H9 (cell line): Measurements from ENCODE around the gene TGFBR3L. TPM values are rescaled to one million over a fixed set of nuclear protein-coding genes. Genes with fewer than 3 reads are reported as not detected.

Experiments used
- DNase-seq: peaks from one replicate; pipeline ENCODE4 v3.0.0-alpha.2; 2017
- H2AFZ ChIP-seq: one replicate; pipeline ENCODE4 v1.6.1; 2013; ENCODE audit warnings: mild to moderate bottlenecking, low read length, control low read depth, moderate library complexity
- H2AK5ac ChIP-seq: 2 replicates; pipeline ENCODE4 v1.6.1; 2013; ENCODE audit warnings: low read length, control low read depth, mixed read lengths; ENCODE audit not compliant: insufficient read length
- H2BK120ac ChIP-seq: one replicate; pipeline ENCODE4 v1.6.1; 2013; ENCODE audit warnings: low read depth, mild to moderate bottlenecking, low read length, control low read depth, inconsistent platforms; ENCODE audit not compliant: poor library complexity, severe bottlenecking
- H2BK12ac ChIP-seq: 2 replicates; pipeline ENCODE4 v1.6.1; 2013; ENCODE audit warnings: low read length, control low read depth, mixed read lengths, low read depth; ENCODE audit not compliant: insufficient read length
- H2BK15ac ChIP-seq: 2 replicates; pipeline ENCODE4 v1.6.1; 2013; ENCODE audit warnings: low read depth, low read length, control low read depth
- H2BK20ac ChIP-seq: one replicate; pipeline ENCODE4 v1.6.1; 2013; ENCODE audit warnings: low read depth, mild to moderate bottlenecking, low read length, control low read depth, inconsistent platforms; ENCODE audit not compliant: poor library complexity, severe bottlenecking
- H2BK5ac ChIP-seq: 2 replicates; pipeline ENCODE4 v1.6.1; 2013; ENCODE audit warnings: low read length, control low read depth, mixed read lengths; ENCODE audit not compliant: insufficient read length
- H3K14ac ChIP-seq: 2 replicates; pipeline ENCODE4 v1.6.1; 2013; ENCODE audit warnings: low read length, control low read depth; ENCODE audit not compliant: insufficient read depth
- H3K18ac ChIP-seq: 2 replicates; pipeline ENCODE4 v1.6.1; 2013; ENCODE audit warnings: low read depth, mild to moderate bottlenecking, mixed read lengths, low read length, control low read depth; ENCODE audit not compliant: insufficient read length
- H3K23ac ChIP-seq: 2 replicates; pipeline ENCODE4 v1.6.1; 2013; ENCODE audit warnings: low read length, control low read depth, mixed read lengths, low read depth; ENCODE audit not compliant: insufficient read length
- H3K23me2 ChIP-seq: 2 replicates; pipeline ENCODE4 v1.6.1; 2013; ENCODE audit warnings: low read depth, mild to moderate bottlenecking, mixed read lengths, low read length, control low read depth; ENCODE audit not compliant: insufficient read length, poor library complexity, severe bottlenecking
- H3K27ac ChIP-seq: 2 replicates; pipeline ENCODE4 v1.5.1; 2013; ENCODE audit warnings: low read length, control low read depth, mixed read lengths, low read depth; ENCODE audit not compliant: insufficient read length
- H3K27me3 ChIP-seq: 2 replicates; pipeline ENCODE4 v1.6.1; 2013; ENCODE audit warnings: low read length, control low read depth, inconsistent platforms; ENCODE audit not compliant: insufficient read depth
- H3K4ac ChIP-seq: 2 replicates; pipeline ENCODE4 v1.6.1; 2013; ENCODE audit warnings: low read depth, mild to moderate bottlenecking, control low read depth, inconsistent platforms, low read length, moderate library complexity
- H3K4me1 ChIP-seq: 2 replicates; pipeline ENCODE4 v1.6.1; 2013; ENCODE audit warnings: low read length, control low read depth, inconsistent platforms; ENCODE audit not compliant: insufficient read depth
- H3K4me2 ChIP-seq: 2 replicates; pipeline ENCODE4 v1.6.1; 2013; ENCODE audit warnings: low read length, control low read depth, mixed read lengths; ENCODE audit not compliant: insufficient read length, insufficient read depth
- H3K56ac ChIP-seq: 2 replicates; pipeline ENCODE4 v1.6.1; 2013; ENCODE audit warnings: low read depth, mild to moderate bottlenecking, mixed read lengths, low read length, control low read depth; ENCODE audit not compliant: insufficient read length
- H3K79me1 ChIP-seq: 2 replicates; pipeline ENCODE4 v1.6.1; 2013; ENCODE audit warnings: low read depth, mild to moderate bottlenecking, moderate library complexity, low read length, control low read depth, inconsistent platforms; ENCODE audit not compliant: insufficient read depth, poor library complexity, severe bottlenecking
- H3K79me2 ChIP-seq: 2 replicates; pipeline ENCODE4 v1.6.1; 2013; ENCODE audit warnings: low read length, control low read depth, inconsistent platforms; ENCODE audit not compliant: insufficient read depth
- H3K9ac ChIP-seq: 2 replicates; pipeline ENCODE4 v1.6.1; 2013; ENCODE audit warnings: low read length, control low read depth, mixed read lengths; ENCODE audit not compliant: insufficient read length; ENCODE audit errors: extremely low read depth
- H3K9me3 ChIP-seq: one replicate; pipeline ENCODE4 v1.6.1; 2013; ENCODE audit warnings: low read depth, low read length, inconsistent platforms; ENCODE audit not compliant: control insufficient read depth
- H3T11ph ChIP-seq: one replicate; pipeline ENCODE4 v1.6.1; 2013; ENCODE audit warnings: mild to moderate bottlenecking, low read length, control low read depth, inconsistent platforms
- H4K20me1 ChIP-seq: one replicate; pipeline ENCODE4 v1.6.1; 2013; ENCODE audit not compliant: control insufficient read depth, insufficient read length, insufficient read depth
- H4K5ac ChIP-seq: 2 replicates; pipeline ENCODE4 v1.6.1; 2013; ENCODE audit warnings: low read depth, mild to moderate bottlenecking, mixed read lengths, low read length, control low read depth; ENCODE audit not compliant: insufficient read length
- H4K8ac ChIP-seq: replicated peaks from 2 replicates; pipeline ENCODE4 v1.6.1; 2013; ENCODE audit warnings: low read length, control low read depth, mixed read lengths, low read depth; ENCODE audit not compliant: insufficient read length
- H4K91ac ChIP-seq: 2 replicates; pipeline ENCODE4 v1.6.1; 2013; ENCODE audit warnings: low read depth, mild to moderate bottlenecking, moderate library complexity, mixed read lengths, low read length, control low read depth; ENCODE audit not compliant: insufficient read length
- H3K27ac Mint-ChIP-seq, 3 experiments: 2 replicates in 2 of 3; 3 replicates in 1 of 3; pipeline ENCODE4 v1.8.0; 2020 to 2021; ENCODE audit warnings: mixed read lengths in 3 of 3, mild to moderate bottlenecking in 1 of 3, moderate library complexity in 1 of 3
- H3K27me3 Mint-ChIP-seq: 2 replicates; pipeline ENCODE4 v1.8.0; 2021; ENCODE audit warnings: low read depth, mild to moderate bottlenecking, moderate library complexity, mixed read lengths
- H3K36me3 Mint-ChIP-seq, 3 experiments: 2 replicates in 2 of 3; 3 replicates in 1 of 3; pipeline ENCODE4 v1.8.0; 2020 to 2021; ENCODE audit warnings: low read depth in 3 of 3, mixed read lengths in 3 of 3; ENCODE audit not compliant: insufficient read depth in 1 of 3
- H3K4me1 Mint-ChIP-seq, 2 experiments: 2 replicates each; pipeline ENCODE4 v1.8.0; 2020; ENCODE audit warnings: mixed read lengths in 2 of 2
- H3K4me3 Mint-ChIP-seq, 2 experiments: 2 replicates in 1 of 2; 3 replicates in 1 of 2; pipeline ENCODE4 v1.8.0; 2020 to 2021; ENCODE audit warnings: mild to moderate bottlenecking in 2 of 2, mixed read lengths in 2 of 2, moderate library complexity in 1 of 2
- H3K9me3 Mint-ChIP-seq, 2 experiments: 2 replicates in 1 of 2; 3 replicates in 1 of 2; pipeline ENCODE4 v1.8.0; 2020; ENCODE audit warnings: mild to moderate bottlenecking in 2 of 2, mixed read lengths in 2 of 2, moderate library complexity in 1 of 2
- CTCF ChIP-seq: fragments of 200-600 bp; sonication (generic); conservative IDR thresholded peaks from 3 replicates; pipeline ENCODE4 v1.8.0; 2021; ENCODE audit warnings: antibody characterized with exemption, mild to moderate bottlenecking
- WGBS: extraction: QIAGEN DNeasy Blood & Tissue Kit; methylation state at CpG from one replicate; pipeline ENCODE4 v1.1.7; 2013; ENCODE audit warnings: missing lambda C conversion rate, low lambda C conversion rate, mixed read lengths; ENCODE audit not compliant: insufficient read length; ENCODE audit errors: extremely low coverage; 5-methylcytosine and 5-hydroxymethylcytosine counted together
- total RNA-seq: library from RNA; stranded (reverse); gene quantifications from 2 replicates; pipeline ENCODE4 v1.2.1, GENCODE V29; 2021

Gene TGFBR3L
- total RNA-seq, 1 experiment from 2014 or later: 5.5 TPM

GRCh38 chr19:7909471-7910067 lies 5.1 kb upstream of the TGFBR3L start:
- Histone ChIP-seq H4K20me1 (no peaks in the 10 kb centered on the region), H3K9ac (no peak overlapping the region), H3K4me1 (0 out of 2 replicates have a peak, but pooled peaks cover 4% of the 10 kb centered on the region), H2BK12ac (no peak overlapping the region), H4K5ac (no peak overlapping the region), H4K8ac (no peak overlapping the region), H2BK15ac (no peak overlapping the region), H3K18ac (no peak overlapping the region), H3K79me1 (no peaks in the 10 kb centered on the region), H3K79me2 (peaks cover 6% of the 10 kb centered on the region; the same call in 1 of the 2 replicates), H3T11ph (no peak overlapping the region), H2BK120ac (no peak overlapping the region), H3K4ac (no peak overlapping the region), H3K56ac (no peak overlapping the region), H3K14ac (no peak overlapping the region), H2AK5ac (no peak overlapping the region), H2BK5ac (no peak overlapping the region), H2AFZ (no peak overlapping the region), H3K23ac (no peak overlapping the region), H3K4me2 (no peak overlapping the region), H3K27me3 (no peaks in the 10 kb centered on the region), H3K23me2 (peaks cover 5% of the 10 kb centered on the region), H4K91ac (no peak overlapping the region), H2BK20ac (no peak overlapping the region), H3K27ac (no peak overlapping the region), H3K9me3 (no peaks in the 10 kb centered on the region)
- no peak for TF ChIP-seq CTCF
- Mint-ChIP-seq H3K27ac (no peak overlapping the region), H3K9me3 (no peaks in the 10 kb centered on the region; a peak in 2 of 5 replicates), H3K4me3 (no peak overlapping the region), H3K36me3 (peaks cover 20 to 38% (median 36%) of the 10 kb centered on the region in 3 experiments), H3K4me1 (peaks cover 9 to 11% of the 10 kb centered on the region in 2 experiments), H3K27me3 (peaks cover 9% of the 10 kb centered on the region)
- WGBS: no CpG with 5 or more reads among the region's 21 CpGs
- no peak for DNase-seq
